HG03135 (cell line): ENCODE results near the gene SHANK3.

Source experiments
- ATAC-seq: cut with Tn5 transposase; IDR thresholded peaks from one replicate; pipeline ENCODE4 v1.9.1; 2021; ENCODE audit warnings: mild to moderate bottlenecking, moderate library complexity; ENCODE audit not compliant: unreplicated experiment

SHANK3 gene

GRCh38 chr22:50698546-50698945 is 25.9 kb downstream of the SHANK3 start:
- no peak for ATAC-seq

GRCh38 chr22:50699001-50699755 is 26.6 kb downstream of the SHANK3 start:
- no peak for ATAC-seq

- no peak for ATAC-seq
These were observed 27.2 kb downstream of the SHANK3 start for GRCh38 chr22:50699756-50700386.

GRCh38 chr22:50700387-50701075 is 27.9 kb downstream of the SHANK3 start:
- no peak for ATAC-seq

- ATAC-seq: no peak
These were observed 28.4 kb downstream of the SHANK3 start for GRCh38 chr22:50701076-50701419.

GRCh38 chr22:50701428-50702154 is 29.0 kb downstream of the SHANK3 start:
- no peak for ATAC-seq

GRCh38 chr22:50702261-50702671 is 29.6 kb downstream of the SHANK3 start:
- ATAC-seq: no peak

- ATAC-seq: no peak
These were observed 30.4 kb downstream of the SHANK3 start for GRCh38 chr22:50702821-50703725.

GRCh38 chr22:50703726-50704509 is 31.3 kb downstream of the SHANK3 start:
- no peak for ATAC-seq

GRCh38 chr22:50704510-50705218 is 32.0 kb downstream of the SHANK3 start:
- ATAC-seq: no peak

- ATAC-seq: no peak
These were observed 32.6 kb downstream of the SHANK3 start for GRCh38 chr22:50705219-50705691.

- ATAC-seq: no peak
These were observed 33.3 kb downstream of the SHANK3 start for GRCh38 chr22:50705851-50706351.

- no peak for ATAC-seq
These were observed 34.0 kb downstream of the SHANK3 start for GRCh38 chr22:50706481-50707125.

- no peak for ATAC-seq
These were observed 35.9 kb downstream of the SHANK3 start for GRCh38 chr22:50708474-50708873.

GRCh38 chr22:50708996-50709395 is 36.4 kb downstream of the SHANK3 start:
- no peak for ATAC-seq

GRCh38 chr22:50710221-50710620 is 37.6 kb downstream of the SHANK3 start:
- no peak for ATAC-seq

GRCh38 chr22:50710886-50711285 is 38.3 kb downstream of the SHANK3 start:
- ATAC-seq: no peak
